Thyroid gland (tissue), 4 donors: ENCODE measurements around the gene CAPN3.

ENCODE experiments used
- CTCF ChIP-seq, 6 experiments: fragments of 200-600 bp in 3 of 6; fragments of 450-650 bp in 3 of 6; sonication (generic) in 3 of 6; IDR thresholded peaks; one replicate each; pipeline ENCODE4 v1.5.1; 2016 to 2019; ENCODE audit warnings: antibody characterized with exemption in 6 of 6, mild to moderate bottlenecking in 2 of 6, inconsistent platforms in 1 of 6, moderate library complexity in 1 of 6
- POLR2A ChIP-seq, 2 donors: fragments of 450-650 bp; IDR thresholded peaks; one replicate each; pipeline ENCODE4 v1.6.1; 2017; ENCODE audit warnings: antibody characterized with exemption in 2 of 2, mild to moderate bottlenecking in 2 of 2, moderate library complexity in 1 of 2

GRCh38 chr15:42402455-42403205 is 43.3 kb downstream of the CAPN3 start:
- TF ChIP-seq CTCF (IDR thresholded peaks at IDR 0.05) (no peak), POLR2A (IDR thresholded peaks at IDR 0.05) (no peak)
